HG03378 (cell line): ENCODE measurements around the gene ADAMTSL1.

Experiments
- ATAC-seq: cut with Tn5 transposase; IDR thresholded peaks from one replicate; pipeline ENCODE4 v1.9.1; 2021; ENCODE audit warnings: mild to moderate bottlenecking, moderate library complexity; ENCODE audit not compliant: unreplicated experiment

The ADAMTSL1 gene

GRCh38 chr9:18499980-18500379, 26.0 kb downstream of the ADAMTSL1 start:
- no peak for ATAC-seq

- no peak for ATAC-seq
Measured at GRCh38 chr9:18500451-18500850, 26.5 kb downstream of the ADAMTSL1 start.

GRCh38 chr9:18501949-18502348, 28.0 kb downstream of the ADAMTSL1 start:
- ATAC-seq = no peak

- ATAC-seq = no peak
Measured at GRCh38 chr9:18502546-18502945, 28.6 kb downstream of the ADAMTSL1 start.

GRCh38 chr9:18504707-18505106, 30.8 kb downstream of the ADAMTSL1 start:
- ATAC-seq = no peak

GRCh38 chr9:18507151-18507550, 33.2 kb downstream of the ADAMTSL1 start:
- no peak for ATAC-seq

GRCh38 chr9:18516514-18516913, 42.6 kb downstream of the ADAMTSL1 start:
- ATAC-seq = no peak

GRCh38 chr9:18516965-18517364, 43.0 kb downstream of the ADAMTSL1 start:
- ATAC-seq = no peak

- no peak for ATAC-seq
Measured at GRCh38 chr9:18520416-18521047, 46.6 kb downstream of the ADAMTSL1 start.

- no peak for ATAC-seq
Measured at GRCh38 chr9:18526685-18527084, 52.7 kb downstream of the ADAMTSL1 start.

DNA sequence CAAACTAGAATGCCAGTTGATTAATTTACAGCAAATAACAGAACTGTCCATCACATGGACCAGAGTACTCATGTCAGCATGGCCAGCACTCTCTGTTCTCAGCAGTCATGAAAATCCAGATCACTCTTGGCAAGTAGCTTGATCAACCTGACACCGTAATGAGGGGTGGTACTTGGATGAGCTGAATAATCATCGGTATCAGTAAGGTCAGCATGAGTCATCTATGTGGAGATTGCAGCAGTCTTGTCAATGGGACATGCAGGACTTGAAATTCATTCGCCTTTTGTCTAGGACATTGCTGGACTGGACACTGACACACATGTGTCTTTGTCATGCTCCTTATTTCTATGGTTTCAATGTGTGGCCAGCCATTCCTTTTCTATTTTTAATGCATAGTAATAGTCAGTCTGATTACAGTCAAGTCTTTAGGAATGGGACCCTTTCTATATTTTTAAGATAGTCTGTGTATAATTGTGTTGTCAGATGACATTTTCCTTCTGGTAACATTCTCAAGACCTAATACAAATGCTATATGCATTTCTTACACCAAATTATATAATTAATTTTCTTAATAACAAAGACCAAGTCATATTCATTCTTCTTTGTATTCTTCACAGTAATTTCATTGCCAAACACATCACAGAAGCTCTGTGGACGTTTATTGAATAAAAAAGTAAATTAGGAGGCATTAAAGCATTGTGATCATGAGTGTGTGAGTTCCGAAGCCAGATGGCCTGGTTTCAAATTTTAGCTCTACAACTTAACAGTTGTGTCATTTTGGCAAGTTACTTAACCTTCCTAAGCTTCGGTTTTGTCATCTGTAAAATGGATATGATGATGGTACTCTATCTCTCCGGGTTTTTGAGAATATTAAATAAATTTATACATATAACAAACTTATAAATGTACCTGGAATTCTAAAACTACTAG, 57.4 kb downstream of the ADAMTSL1 start:
- ATAC-seq = no peak

- ATAC-seq = no peak
Measured at GRCh38 chr9:18534611-18535010, 60.7 kb downstream of the ADAMTSL1 start.

GRCh38 chr9:18536554-18536953, 62.6 kb downstream of the ADAMTSL1 start:
- no peak for ATAC-seq

DNA sequence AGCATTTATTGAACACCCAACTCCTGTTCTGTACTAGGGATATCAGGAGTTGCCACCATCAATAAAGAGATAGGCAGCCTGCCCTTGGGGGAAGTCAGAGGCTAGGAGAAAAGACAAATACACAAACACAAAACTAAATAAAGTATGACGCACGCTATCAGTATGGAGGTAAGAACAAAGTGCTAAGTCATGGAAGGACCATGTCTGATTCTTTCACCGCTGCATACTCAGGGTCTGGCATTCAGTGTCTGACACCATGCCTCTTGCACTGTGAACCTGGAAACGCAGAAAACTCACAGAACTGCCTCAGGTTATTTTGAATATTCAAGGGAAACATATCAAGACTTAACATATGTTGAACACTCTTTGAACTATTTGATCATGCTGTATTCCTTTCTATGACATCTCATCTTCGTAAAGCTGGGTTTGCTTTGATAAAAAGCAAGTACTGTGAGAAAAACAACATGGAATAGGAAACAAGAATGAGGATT, 65.3 kb downstream of the ADAMTSL1 start:
- no peak for ATAC-seq

- no peak for ATAC-seq
Measured at GRCh38 chr9:18542837-18543405, 69.0 kb downstream of the ADAMTSL1 start.

DNA sequence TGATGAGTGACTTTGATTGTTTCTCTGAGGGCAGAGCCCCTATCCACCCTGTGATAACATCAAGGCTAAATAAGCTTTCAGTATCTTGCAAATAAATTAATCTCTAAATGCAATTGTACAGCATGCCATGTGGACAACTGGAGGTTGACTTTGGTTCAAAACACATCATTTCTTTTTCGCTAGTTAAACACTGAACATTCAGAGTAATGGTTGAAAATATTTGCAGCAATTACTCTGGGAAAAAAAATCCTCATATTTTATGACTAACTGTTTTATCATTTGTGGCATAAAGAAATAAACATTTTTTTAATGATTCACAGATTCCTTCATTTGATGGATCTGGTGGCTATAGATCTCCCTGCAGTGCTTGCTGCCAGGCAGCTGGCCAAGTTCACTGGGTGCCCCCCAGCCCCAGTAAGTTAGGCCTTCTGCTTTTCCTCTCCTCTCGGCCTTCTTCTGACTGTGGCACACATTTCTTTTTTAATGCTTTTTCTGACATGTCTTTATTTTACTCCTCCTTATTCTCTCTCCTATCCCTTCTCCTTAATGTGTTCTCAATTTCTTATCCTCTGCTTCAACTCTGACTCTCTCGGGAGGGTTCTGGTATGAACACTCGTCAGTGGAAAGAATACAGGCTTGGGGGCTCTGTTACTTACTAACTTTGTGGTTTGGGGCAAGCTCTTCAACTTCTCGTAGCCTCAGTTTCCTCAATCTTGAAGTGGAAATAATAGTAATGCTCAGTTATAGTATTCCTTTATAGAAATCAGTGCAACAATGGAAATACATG, 69.6 kb downstream of the ADAMTSL1 start:
- ATAC-seq = no peak

DNA sequence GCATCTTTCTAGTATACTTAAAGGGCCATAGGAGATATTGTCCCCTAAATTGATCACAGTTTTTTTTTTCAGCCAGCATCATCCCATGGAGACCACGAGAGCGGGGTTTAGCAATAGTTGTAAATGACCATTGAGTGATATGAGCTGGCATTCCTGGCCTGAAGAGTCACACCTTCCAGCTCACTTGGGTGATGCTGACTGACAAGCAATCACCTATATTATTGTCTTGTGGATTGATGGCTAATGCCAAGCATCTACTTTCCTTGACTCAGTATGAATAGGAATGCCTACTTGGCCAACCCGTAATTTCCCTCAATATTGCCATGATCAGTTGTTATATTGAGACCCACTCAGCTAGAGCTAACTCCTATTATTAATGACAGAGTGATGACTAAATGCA, 70.5 kb downstream of the ADAMTSL1 start:
- no peak for ATAC-seq

GRCh38 chr9:18545636-18546360, 71.8 kb downstream of the ADAMTSL1 start:
- no peak for ATAC-seq

DNA sequence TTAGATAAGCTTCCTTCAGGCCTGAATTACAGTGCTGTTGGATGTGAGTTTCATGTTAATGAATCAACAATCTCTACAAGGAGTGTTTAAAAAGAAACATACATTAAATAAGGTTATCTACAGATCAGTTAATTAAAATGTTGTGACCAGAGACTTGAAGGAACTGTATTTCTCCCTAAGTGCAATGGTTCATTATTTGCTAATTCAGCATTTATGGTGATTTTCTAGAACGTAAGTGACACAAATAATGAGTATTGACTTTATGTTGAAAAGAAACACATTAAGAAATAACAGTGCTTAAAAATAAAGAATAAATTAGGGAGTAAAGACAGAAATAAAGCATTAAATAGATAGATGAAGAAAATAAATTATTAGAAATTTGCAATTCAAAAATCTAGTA, 74.5 kb downstream of the ADAMTSL1 start:
- ATAC-seq = no peak

- no peak for ATAC-seq
Measured at GRCh38 chr9:18549772-18550171, 75.8 kb downstream of the ADAMTSL1 start.
